HepG2 (cell line): ENCODE results near the gene OVCA2. TPM values are rescaled to one million over a fixed set of nuclear protein-coding genes. Genes with fewer than 3 reads are reported as not detected.

Experiments
- DDIT3 ChIP-seq: sonication (generic); formaldehyde crosslinking; IDR thresholded peaks from 2 replicates; pipeline ENCODE4 v1.4.0; 2020; ENCODE audit warnings: mild to moderate bottlenecking, missing genetic modification reagents
- DR1 ChIP-seq: sonication (generic); formaldehyde crosslinking; IDR thresholded peaks from 2 replicates; pipeline ENCODE4 v1.8.0; 2021; ENCODE audit warnings: mild to moderate bottlenecking, missing genetic modification reagents, inconsistent platforms
- FOSL2 ChIP-seq: sonication (generic); formaldehyde crosslinking; IDR thresholded peaks from 2 replicates; pipeline ENCODE4 v1.4.0; 2020; ENCODE audit warnings: missing genetic modification reagents
- FOXO4 ChIP-seq: sonication (generic); formaldehyde crosslinking; conservative IDR thresholded peaks from 2 replicates; pipeline ENCODE4 v1.8.1; 2023; ENCODE audit warnings: missing genetic modification reagents
- GTF3A ChIP-seq: sonication (generic); formaldehyde crosslinking; conservative IDR thresholded peaks from 2 replicates; pipeline ENCODE4 v1.4.0; 2020; ENCODE audit warnings: mild to moderate bottlenecking, missing genetic modification reagents
- IRX3 ChIP-seq: sonication (generic); formaldehyde crosslinking; IDR thresholded peaks from 2 replicates; pipeline ENCODE4 v1.8.1; 2023; ENCODE audit warnings: mild to moderate bottlenecking, low read depth, missing genetic modification reagents, borderline replicate concordance
- KLF6 ChIP-seq: IDR thresholded peaks from 2 replicates; pipeline ENCODE4 v1.8.0; 2016; ENCODE audit warnings: missing biosample characterization, missing genetic modification reagents
- MBD4 ChIP-seq: IDR thresholded peaks from 2 replicates; pipeline ENCODE4 v1.6.1; 2012; ENCODE audit warnings: low read length, inconsistent platforms, borderline replicate concordance
- MXI1 ChIP-seq: IDR thresholded peaks from 3 replicates; pipeline ENCODE4 v1.6.1; 2012; ENCODE audit warnings: low read depth, low read length, inconsistent platforms, borderline replicate concordance
- NFKBIZ ChIP-seq: IDR thresholded peaks from 2 replicates; pipeline ENCODE4 v1.6.1; 2018; ENCODE audit warnings: missing genetic modification reagents, missing compliant biosample characterization
- NR3C1 ChIP-seq: sonication (generic); formaldehyde crosslinking; IDR thresholded peaks from 2 replicates; pipeline ENCODE4 v1.4.0; 2020; ENCODE audit warnings: missing genetic modification reagents
- SUZ12 ChIP-seq: fragments of 150-350 bp; IDR thresholded peaks from 2 replicates; pipeline ENCODE4 v1.6.1; 2014; ENCODE audit warnings: low read depth, low read length
- TAF1 ChIP-seq: sonication (generic); formaldehyde crosslinking; IDR thresholded peaks from 2 replicates; pipeline ENCODE4 v1.4.0; 2020; ENCODE audit warnings: missing genetic modification reagents
- ZBTB40 ChIP-seq, 2 experiments: fragments of 450-650 bp in 1 of 2; sonication (generic) in 1 of 2; formaldehyde crosslinking in 1 of 2; IDR thresholded peaks; 2 replicates each; pipeline versions ENCODE4 v1.6.1 to v1.8.0; 2016 to 2022; ENCODE audit warnings: antibody characterized with exemption in 1 of 2, mild to moderate bottlenecking in 1 of 2, missing genetic modification reagents in 1 of 2
- ZNF263 ChIP-seq: sonication (generic); formaldehyde crosslinking; IDR thresholded peaks from 2 replicates; pipeline ENCODE4 v1.4.0; 2020; ENCODE audit warnings: missing genetic modification reagents
- ZNF567 ChIP-seq: sonication (generic); formaldehyde crosslinking; IDR thresholded peaks from 2 replicates; pipeline ENCODE4 v1.8.1; 2023; ENCODE audit warnings: mild to moderate bottlenecking, missing genetic modification reagents, borderline replicate concordance
- ZNF607 ChIP-seq: sonication (generic); formaldehyde crosslinking; IDR thresholded peaks from 2 replicates; pipeline ENCODE4 v1.5.1; 2020; ENCODE audit warnings: missing genetic modification reagents, mild to moderate bottlenecking, borderline replicate concordance
- ZNF800 ChIP-seq: sonication (generic); formaldehyde crosslinking; IDR thresholded peaks from 2 replicates; pipeline ENCODE4 v1.4.0; 2020; ENCODE audit warnings: missing genetic modification reagents
- polyA plus RNA-seq, 8 experiments: library from polyadenylated mRNA; depleted of rRNA in 3 of 8; stranded (reverse) in 7 of 8; unstranded in 1 of 8; fragments of >200 nt; fragmentation: Illumina TruSeq in 4 of 8; extraction: Trizol in 4 of 8; gene quantifications; 2 replicates each; pipeline versions ENCODE4 v1.2.1 to v1.2.3, GENCODE V29; 2011 to 2016; ENCODE audit warnings: low read depth in 4 of 8, missing spikeins in 1 of 8, mixed read lengths in 1 of 8; ENCODE audit not compliant: insufficient read depth in 1 of 8
- total RNA-seq, 5 experiments: library from RNA; depleted of rRNA; stranded (reverse); fragments of >200 nt; fragmentation: Illumina TruSeq; extraction: Trizol; gene quantifications; 2 replicates each; pipeline ENCODE4 v1.2.3, GENCODE V29; 2016; ENCODE audit warnings: low read depth in 1 of 5

OVCA2 gene
- total and polyA plus RNA-seq, 2 of the 13 experiments (the other 11 are each of a cell fraction or from before 2014, with no cell fraction given): 23.7 to 28.2 TPM

- TF ChIP-seq ZBTB40 (IDR thresholded peaks at IDR 0.05) (no peak), ZBTB40 (CRISPR knock-in tag; IDR thresholded peaks at IDR 0.05) (no peak), ZNF607 (no peak), IRX3 (CRISPR knock-in tag) (no peak), ZNF567 (no peak), FOXO4 (CRISPR knock-in tag) (no peak), KLF6 (CRISPR knock-in tag) (no peak), FOSL2 (CRISPR knock-in tag) (0 out of 2 replicates have a peak, but pooled peaks have one; percentile 5), MXI1 (no peak), NR3C1 (CRISPR knock-in tag) (no peak), GTF3A (CRISPR knock-in tag) (no peak), MBD4 (no peak), TAF1 (CRISPR knock-in tag) (peak; percentile 35; the same call in 1 of the 2 replicates), NFKBIZ (CRISPR knock-in tag) (no peak), DR1 (no peak), ZNF800 (CRISPR knock-in tag) (peak; percentile 23; the same call in 1 of the 2 replicates), SUZ12 (no peak), DDIT3 (no peak), ZNF263 (CRISPR knock-in tag) (peak; percentile 88)
Measured at GRCh38 chr17:1997289-1997926, 44.4 kb upstream of the OVCA2 start (continued).
